Neuronal stem cell (in vitro differentiated cells): ENCODE measurements around the gene DUSP10.

Experiments
- DNase-seq: peaks from one replicate; pipeline ENCODE4 v3.0.0-alpha.2; 2013; ENCODE audit warnings: low spot score
- H2AFZ ChIP-seq: one replicate; pipeline ENCODE4 v1.6.1; 2013; ENCODE audit warnings: mild to moderate bottlenecking, low read length, inconsistent platforms
- H2AK5ac ChIP-seq: 2 replicates; pipeline ENCODE4 v1.6.1; 2013; ENCODE audit warnings: low read depth, mild to moderate bottlenecking, inconsistent platforms, low read length, moderate library complexity, mixed read lengths
- H2BK120ac ChIP-seq: 2 replicates; pipeline ENCODE4 v1.6.1; 2013; ENCODE audit warnings: low read depth, mild to moderate bottlenecking, inconsistent platforms, low read length, moderate library complexity, mixed read lengths
- H2BK12ac ChIP-seq: one replicate; pipeline ENCODE4 v1.6.1; 2013; ENCODE audit warnings: low read length, inconsistent platforms
- H2BK15ac ChIP-seq: 2 replicates; pipeline ENCODE4 v1.6.1; 2013; ENCODE audit warnings: mild to moderate bottlenecking, low read length, inconsistent platforms, mixed read lengths
- H2BK5ac ChIP-seq: one replicate; pipeline ENCODE4 v1.6.1; 2013; ENCODE audit warnings: inconsistent platforms, mild to moderate bottlenecking, low read length, moderate library complexity
- H3K14ac ChIP-seq: one replicate; pipeline ENCODE4 v1.6.1; 2013; ENCODE audit warnings: low read length, inconsistent platforms
- H3K18ac ChIP-seq: 2 replicates; pipeline ENCODE4 v1.6.1; 2013; ENCODE audit warnings: low read length, inconsistent platforms
- H3K23ac ChIP-seq: 2 replicates; pipeline ENCODE4 v1.6.1; 2013; ENCODE audit warnings: low read depth, mild to moderate bottlenecking, mixed read lengths, low read length, inconsistent platforms; ENCODE audit not compliant: poor library complexity
- H3K27ac ChIP-seq: replicated peaks from 3 replicates; pipeline ENCODE4 v1.5.1; 2013; ENCODE audit warnings: low read length, inconsistent platforms
- H3K27me3 ChIP-seq, 3 experiments: 2 replicates each; pipeline ENCODE4 v1.6.1; 2013; ENCODE audit warnings: low read length in 3 of 3, mild to moderate bottlenecking in 2 of 3, inconsistent platforms in 1 of 3, low read depth in 1 of 3, mixed read lengths in 1 of 3, moderate library complexity in 1 of 3; ENCODE audit not compliant: control insufficient read depth in 3 of 3, insufficient read depth in 3 of 3
- H3K36me3 ChIP-seq, 2 donors: replicated peaks in 1 of 2; 2 replicates each; pipeline ENCODE4 v1.6.1; 2013; ENCODE audit warnings: low read length in 2 of 2; ENCODE audit not compliant: control insufficient read depth in 2 of 2, insufficient read depth in 2 of 2
- H3K4ac ChIP-seq: 2 replicates; pipeline ENCODE4 v1.6.1; 2013; ENCODE audit warnings: inconsistent platforms, mild to moderate bottlenecking, low read length, moderate library complexity
- H3K4me1 ChIP-seq, 2 donors: 1 replicate in 1 of 2; 2 replicates in 1 of 2; pipeline ENCODE4 v1.6.1; 2013; ENCODE audit warnings: low read length in 2 of 2, low read depth in 1 of 2; ENCODE audit not compliant: control insufficient read depth in 2 of 2, insufficient read depth in 1 of 2
- H3K4me2 ChIP-seq: one replicate; pipeline ENCODE4 v1.6.1; 2013; ENCODE audit warnings: mild to moderate bottlenecking, low read length, inconsistent platforms; ENCODE audit not compliant: insufficient read depth, poor library complexity, severe bottlenecking
- H3K4me3 ChIP-seq, 2 donors: 2 replicates each; pipeline ENCODE4 v1.5.1; 2013; ENCODE audit warnings: low read length in 2 of 2, mild to moderate bottlenecking in 2 of 2, inconsistent platforms in 1 of 2, moderate library complexity in 1 of 2
- H3K79me1 ChIP-seq: one replicate; pipeline ENCODE4 v1.6.1; 2013; ENCODE audit warnings: low read depth, mild to moderate bottlenecking, inconsistent platforms, low read length, moderate library complexity
- H3K9ac ChIP-seq: one replicate; pipeline ENCODE4 v1.6.1; 2013; ENCODE audit warnings: mild to moderate bottlenecking, low read depth, low read length, inconsistent platforms; ENCODE audit not compliant: poor library complexity
- H3K9me3 ChIP-seq, 2 donors: replicated peaks in 1 of 2; 2 replicates each; pipeline versions ENCODE3 to v1.6.1; 2013; ENCODE audit warnings: low read length in 2 of 2, mild to moderate bottlenecking in 2 of 2, inconsistent platforms in 1 of 2, low read depth in 1 of 2, mixed read lengths in 1 of 2, moderate library complexity in 1 of 2; ENCODE audit not compliant: control insufficient read depth in 2 of 2, insufficient read depth in 1 of 2
- H4K8ac ChIP-seq: one replicate; pipeline ENCODE4 v1.6.1; 2013; ENCODE audit warnings: low read depth, mild to moderate bottlenecking, inconsistent platforms, low read length, moderate library complexity
- H4K91ac ChIP-seq: one replicate; pipeline ENCODE4 v1.6.1; 2013; ENCODE audit warnings: low read length, low read depth, mild to moderate bottlenecking, inconsistent platforms; ENCODE audit not compliant: poor library complexity
- WGBS, 2 donors: extraction: QIAGEN DNeasy Blood & Tissue Kit; methylation state at CpG; one replicate each; pipeline ENCODE4 v1.1.7; 2013; ENCODE audit warnings: missing lambda C conversion rate in 2 of 2, mixed read lengths in 1 of 2; ENCODE audit not compliant: insufficient read length in 2 of 2, insufficient replicate concordance in 1 of 2; ENCODE audit errors: extremely low coverage in 2 of 2; 5-methylcytosine and 5-hydroxymethylcytosine counted together

DUSP10 gene

GRCh38 chr1:221777431-221778072, 35.7 kb upstream of the DUSP10 start:
- Histone ChIP-seq H2BK120ac (no peak overlapping the region), H4K8ac (no peak overlapping the region), H3K4me1 (peaks cover 0 to 1% of the 10 kb centered on the region in 2 donors), H3K4me2 (no peak overlapping the region), H3K4me3 (no peak overlapping the region), H2BK12ac (no peak overlapping the region), H3K4ac (no peak overlapping the region), H2AK5ac (no peak overlapping the region), H3K27ac (no peak overlapping the region), H2BK15ac (no peak overlapping the region), H3K9ac (no peak overlapping the region), H3K23ac (no peak overlapping the region), H3K36me3 (no peaks in the 10 kb centered on the region), H3K79me1 (no peaks in the 10 kb centered on the region), H3K18ac (no peak overlapping the region), H3K14ac (no peak overlapping the region), H4K91ac (no peak overlapping the region), H2AFZ (no peak overlapping the region), H3K27me3 (no peaks in the 10 kb centered on the region), H3K9me3 (no peaks in the 10 kb centered on the region), H2BK5ac (no peak overlapping the region)
- DNase-seq, result no peak
- no CpG with 5 or more reads among the region's 8 CpGs for WGBS, 2 donors

- Histone ChIP-seq H3K27me3 (no peaks in the 10 kb centered on the region), H3K4me1 (no peaks in the 10 kb centered on the region), H2BK15ac (no peak overlapping the region), H2AFZ (no peak overlapping the region), H4K91ac (no peak overlapping the region), H2BK120ac (no peak overlapping the region), H4K8ac (no peak overlapping the region), H2AK5ac (no peak overlapping the region), H3K4me2 (no peak overlapping the region), H3K23ac (no peak overlapping the region), H3K4ac (no peak overlapping the region), H3K4me3 (no peak overlapping the region), H2BK12ac (no peak overlapping the region), H3K9ac (no peak overlapping the region), H3K79me1 (no peaks in the 10 kb centered on the region), H3K9me3 (no peaks in the 10 kb centered on the region), H3K14ac (no peak overlapping the region), H3K36me3 (no peaks in the 10 kb centered on the region), H3K27ac (no peak overlapping the region), H2BK5ac (no peak overlapping the region), H3K18ac (no peak overlapping the region)
- no peak for DNase-seq
- WGBS, 2 donors, result no CpG with 5 or more reads among the region's 5 CpGs
Observed at GRCh38 chr1:221776495-221777301, 34.8 kb upstream of the DUSP10 start.

GRCh38 chr1:221775206-221775605, 33.3 kb upstream of the DUSP10 start:
- no peak overlapping the region for H3K4me3 ChIP-seq
- no peak overlapping the region for H4K8ac ChIP-seq
- H3K9me3 ChIP-seq, result no peaks in the 10 kb centered on the region
- no peak overlapping the region for H2BK120ac ChIP-seq
- no peak overlapping the region for H2AFZ ChIP-seq
- WGBS, 2 donors, result no CpG with 5 or more reads among the region's 4 CpGs
- no peak for DNase-seq
- no peak overlapping the region for H2BK5ac ChIP-seq
- no peak overlapping the region for H3K14ac ChIP-seq
- no peaks in the 10 kb centered on the region for H3K79me1 ChIP-seq
- H3K9ac ChIP-seq, result no peak overlapping the region
- H3K27me3 ChIP-seq, result no peaks in the 10 kb centered on the region
- H3K23ac ChIP-seq, result no peak overlapping the region
- H3K18ac ChIP-seq, result no peak overlapping the region
- no peaks in the 10 kb centered on the region for H3K4me1 ChIP-seq
- no peak overlapping the region for H2BK15ac ChIP-seq
- no peak overlapping the region for H3K4ac ChIP-seq
- H3K4me2 ChIP-seq, result no peak overlapping the region
- H3K36me3 ChIP-seq, result no peaks in the 10 kb centered on the region
- H3K27ac ChIP-seq, result no peak overlapping the region
- no peak overlapping the region for H4K91ac ChIP-seq
- H2BK12ac ChIP-seq, result no peak overlapping the region
- no peak overlapping the region for H2AK5ac ChIP-seq

GRCh38 chr1:221774054-221774842, 32.4 kb upstream of the DUSP10 start:
- H2BK5ac ChIP-seq, result no peak overlapping the region
- no peak overlapping the region for H3K4ac ChIP-seq
- H3K36me3 ChIP-seq, result no peaks in the 10 kb centered on the region
- H3K23ac ChIP-seq, result no peak overlapping the region
- no peaks in the 10 kb centered on the region for H3K27me3 ChIP-seq
- H2AK5ac ChIP-seq, result no peak overlapping the region
- H4K8ac ChIP-seq, result no peak overlapping the region
- no peak overlapping the region for H3K14ac ChIP-seq
- H3K9me3 ChIP-seq, result no peaks in the 10 kb centered on the region
- WGBS, 2 donors, result no CpG with 5 or more reads among the region's 8 CpGs
- H3K4me2 ChIP-seq, result no peak overlapping the region
- no peak overlapping the region for H3K18ac ChIP-seq
- H2BK120ac ChIP-seq, result no peak overlapping the region
- no peaks in the 10 kb centered on the region for H3K79me1 ChIP-seq
- DNase-seq, result no peak
- H3K9ac ChIP-seq, result no peak overlapping the region
- H3K4me3 ChIP-seq, result no peak overlapping the region
- H2BK12ac ChIP-seq, result no peak overlapping the region
- H3K4me1 ChIP-seq, result no peaks in the 10 kb centered on the region
- H3K27ac ChIP-seq, result no peak overlapping the region
- H2BK15ac ChIP-seq, result no peak overlapping the region
- H2AFZ ChIP-seq, result no peak overlapping the region
- no peak overlapping the region for H4K91ac ChIP-seq
